Stomach (tissue), 4 donors: ENCODE results near the gene FZR1.

Source experiments
- CTCF ChIP-seq, 7 experiments: fragments of 450-650 bp in 4 of 7; fragments of 200-600 bp in 3 of 7; sonication (generic) in 3 of 7; IDR thresholded peaks; one replicate each; pipeline ENCODE4 v1.5.1; 2016 to 2019; ENCODE audit warnings: antibody characterized with exemption in 7 of 7, control low read depth in 2 of 7, mild to moderate bottlenecking in 1 of 7
- POLR2AphosphoS5 ChIP-seq, 3 donors: sonication (generic); formaldehyde crosslinking; IDR thresholded peaks; one replicate each; pipeline ENCODE4 v1.6.1; 2016; ENCODE audit warnings: antibody characterized with exemption in 3 of 3

- TF ChIP-seq CTCF (IDR thresholded peaks at IDR 0.05) = no peak
- no peak for TF ChIP-seq POLR2AphosphoS5 (IDR thresholded peaks at IDR 0.05)
Measured at GRCh38 chr19:3514930-3515329, 8.8 kb downstream of the FZR1 start.
